ENCODE measurements around the gene UBAP2.

UBAP2 gene, protein sequence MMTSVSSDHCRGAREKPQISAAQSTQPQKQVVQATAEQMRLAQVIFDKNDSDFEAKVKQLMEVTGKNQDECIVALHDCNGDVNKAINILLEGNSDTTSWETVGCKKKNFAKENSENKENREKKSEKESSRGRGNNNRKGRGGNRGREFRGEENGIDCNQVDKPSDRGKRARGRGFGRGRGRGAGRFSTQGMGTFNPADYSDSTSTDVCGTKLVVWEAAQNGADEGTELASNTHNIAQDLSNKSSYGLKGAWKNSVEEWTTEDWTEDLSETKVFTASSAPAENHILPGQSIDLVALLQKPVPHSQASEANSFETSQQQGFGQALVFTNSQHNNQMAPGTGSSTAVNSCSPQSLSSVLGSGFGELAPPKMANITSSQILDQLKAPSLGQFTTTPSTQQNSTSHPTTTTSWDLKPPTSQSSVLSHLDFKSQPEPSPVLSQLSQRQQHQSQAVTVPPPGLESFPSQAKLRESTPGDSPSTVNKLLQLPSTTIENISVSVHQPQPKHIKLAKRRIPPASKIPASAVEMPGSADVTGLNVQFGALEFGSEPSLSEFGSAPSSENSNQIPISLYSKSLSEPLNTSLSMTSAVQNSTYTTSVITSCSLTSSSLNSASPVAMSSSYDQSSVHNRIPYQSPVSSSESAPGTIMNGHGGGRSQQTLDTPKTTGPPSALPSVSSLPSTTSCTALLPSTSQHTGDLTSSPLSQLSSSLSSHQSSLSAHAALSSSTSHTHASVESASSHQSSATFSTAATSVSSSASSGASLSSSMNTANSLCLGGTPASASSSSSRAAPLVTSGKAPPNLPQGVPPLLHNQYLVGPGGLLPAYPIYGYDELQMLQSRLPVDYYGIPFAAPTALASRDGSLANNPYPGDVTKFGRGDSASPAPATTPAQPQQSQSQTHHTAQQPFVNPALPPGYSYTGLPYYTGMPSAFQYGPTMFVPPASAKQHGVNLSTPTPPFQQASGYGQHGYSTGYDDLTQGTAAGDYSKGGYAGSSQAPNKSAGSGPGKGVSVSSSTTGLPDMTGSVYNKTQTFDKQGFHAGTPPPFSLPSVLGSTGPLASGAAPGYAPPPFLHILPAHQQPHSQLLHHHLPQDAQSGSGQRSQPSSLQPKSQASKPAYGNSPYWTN

GRCh38 chr9:34048727-34049629 lies at the start of gene UBAP2:
TSS of gene UBAP2 (minus strand) at chr9:34048887. CDS start at chr9:34017148, 31,739 bp downstream.
- DNase-seq (ENCODE audit: low spot score) = peak; percentile 90
- TF ChIP-seq, protein P1, sequence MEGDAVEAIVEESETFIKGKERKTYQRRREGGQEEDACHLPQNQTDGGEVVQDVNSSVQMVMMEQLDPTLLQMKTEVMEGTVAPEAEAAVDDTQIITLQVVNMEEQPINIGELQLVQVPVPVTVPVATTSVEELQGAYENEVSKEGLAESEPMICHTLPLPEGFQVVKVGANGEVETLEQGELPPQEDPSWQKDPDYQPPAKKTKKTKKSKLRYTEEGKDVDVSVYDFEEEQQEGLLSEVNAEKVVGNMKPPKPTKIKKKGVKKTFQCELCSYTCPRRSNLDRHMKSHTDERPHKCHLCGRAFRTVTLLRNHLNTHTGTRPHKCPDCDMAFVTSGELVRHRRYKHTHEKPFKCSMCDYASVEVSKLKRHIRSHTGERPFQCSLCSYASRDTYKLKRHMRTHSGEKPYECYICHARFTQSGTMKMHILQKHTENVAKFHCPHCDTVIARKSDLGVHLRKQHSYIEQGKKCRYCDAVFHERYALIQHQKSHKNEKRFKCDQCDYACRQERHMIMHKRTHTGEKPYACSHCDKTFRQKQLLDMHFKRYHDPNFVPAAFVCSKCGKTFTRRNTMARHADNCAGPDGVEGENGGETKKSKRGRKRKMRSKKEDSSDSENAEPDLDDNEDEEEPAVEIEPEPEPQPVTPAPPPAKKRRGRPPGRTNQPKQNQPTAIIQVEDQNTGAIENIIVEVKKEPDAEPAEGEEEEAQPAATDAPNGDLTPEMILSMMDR (IDR thresholded peaks at IDR 0.05; ENCODE audit: extremely low read depth, missing control alignments) = no peak

- DNase-seq (ENCODE audit: low spot score) = peak; percentile 33
- TF ChIP-seq, protein P1 (IDR thresholded peaks at IDR 0.05; ENCODE audit: extremely low read depth, missing control alignments) = no peak
These were observed 49.6 kb upstream of the UBAP2 start for GRCh38 chr9:34098307-34098706.

DNA sequence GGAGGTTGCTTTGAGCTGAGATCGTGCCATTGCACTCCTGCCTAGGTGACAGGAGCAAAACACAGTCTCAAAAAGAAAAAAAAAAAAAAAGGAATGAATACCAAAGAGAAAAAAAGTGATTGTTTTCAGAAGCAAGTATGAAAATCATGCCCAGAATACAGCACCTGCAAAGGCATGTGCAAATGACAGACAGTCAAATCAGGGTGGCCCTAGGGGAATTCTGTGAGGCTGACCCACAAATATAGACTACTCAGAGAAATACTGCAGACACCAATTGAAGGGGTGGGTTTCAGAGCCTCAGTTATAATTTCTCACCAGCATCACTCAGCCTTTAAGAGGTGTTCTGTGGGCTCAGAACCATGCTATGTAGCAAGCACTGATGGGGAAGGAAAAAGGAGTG lies 49.2 kb upstream of the UBAP2 start:
- TF ChIP-seq, protein P1 (IDR thresholded peaks at IDR 0.05; ENCODE audit: extremely low read depth, missing control alignments) = no peak
- peak; percentile 34 for DNase-seq (ENCODE audit: low spot score)

DNA sequence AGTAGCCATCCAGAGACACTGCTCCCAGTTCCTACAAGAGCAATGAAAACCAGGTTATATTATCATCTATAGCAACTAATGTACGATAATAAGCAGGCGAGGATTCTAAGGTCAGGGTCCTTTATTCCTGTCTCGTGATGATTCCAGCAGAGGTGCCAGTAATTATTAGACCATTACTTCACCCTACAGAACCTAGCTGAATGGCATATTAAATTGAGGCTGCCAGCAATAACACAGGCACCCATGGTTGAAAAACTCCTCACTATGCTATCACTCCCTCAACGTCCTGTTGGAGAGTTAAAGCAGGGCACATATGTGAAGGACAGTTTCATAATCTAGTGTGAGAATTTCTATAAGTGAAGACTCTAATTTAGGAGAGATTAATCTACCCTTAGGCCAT lies 48.1 kb upstream of the UBAP2 start:
- TF ChIP-seq, protein P1 (IDR thresholded peaks at IDR 0.05; ENCODE audit: extremely low read depth, missing control alignments) = no peak
- DNase-seq (ENCODE audit: low spot score) = no peak

DNA sequence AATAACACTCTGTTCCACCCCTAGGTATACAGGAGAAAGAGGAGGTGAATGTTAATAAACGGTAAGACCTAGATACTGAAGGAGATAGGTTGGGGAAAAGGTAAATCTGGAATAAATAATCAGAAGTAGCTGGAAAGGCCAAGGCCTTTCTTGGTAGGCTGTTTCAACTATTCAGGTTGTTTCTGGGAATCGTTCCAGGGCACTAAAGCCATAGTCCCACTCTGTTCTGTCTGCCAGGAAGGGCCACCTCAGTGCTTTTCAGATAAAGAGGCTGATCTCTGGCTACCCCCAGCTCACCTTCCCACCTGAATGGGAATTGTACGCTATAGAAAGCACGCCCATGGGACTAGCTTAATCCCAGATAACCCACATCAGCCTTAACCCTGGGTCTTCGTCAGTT lies 44.9 kb upstream of the UBAP2 start:
- TF ChIP-seq, protein P1 (IDR thresholded peaks at IDR 0.05; ENCODE audit: extremely low read depth, missing control alignments) = no peak
- no peak for DNase-seq (ENCODE audit: low spot score)

- DNase-seq (ENCODE audit: low spot score) = no peak
- TF ChIP-seq, protein P1 (IDR thresholded peaks at IDR 0.05; ENCODE audit: extremely low read depth, missing control alignments) = no peak
These were observed 40.6 kb upstream of the UBAP2 start for GRCh38 chr9:34089311-34089710.

Measured in GM20000 (cell line).